ENCODE data around the gene PSMD9. TPM values are rescaled to one million over a fixed set of nuclear protein-coding genes. Genes with fewer than 3 reads are reported as not detected.
"Not testable (repeated sequence)": the region's sequence is repeated elsewhere in the genome, so short reads cannot be mapped to it uniquely, and the experiment has no call there.

The PSMD9 gene, protein sequence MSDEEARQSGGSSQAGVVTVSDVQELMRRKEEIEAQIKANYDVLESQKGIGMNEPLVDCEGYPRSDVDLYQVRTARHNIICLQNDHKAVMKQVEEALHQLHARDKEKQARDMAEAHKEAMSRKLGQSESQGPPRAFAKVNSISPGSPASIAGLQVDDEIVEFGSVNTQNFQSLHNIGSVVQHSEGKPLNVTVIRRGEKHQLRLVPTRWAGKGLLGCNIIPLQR
- 68.2 TPM for polyA plus RNA-seq (2013, experiment 1 of 2; ENCODE audit: insufficient read length)
- 72.6 TPM for polyA plus RNA-seq (2013, experiment 2 of 2; ENCODE audit: insufficient read length)

DNA sequence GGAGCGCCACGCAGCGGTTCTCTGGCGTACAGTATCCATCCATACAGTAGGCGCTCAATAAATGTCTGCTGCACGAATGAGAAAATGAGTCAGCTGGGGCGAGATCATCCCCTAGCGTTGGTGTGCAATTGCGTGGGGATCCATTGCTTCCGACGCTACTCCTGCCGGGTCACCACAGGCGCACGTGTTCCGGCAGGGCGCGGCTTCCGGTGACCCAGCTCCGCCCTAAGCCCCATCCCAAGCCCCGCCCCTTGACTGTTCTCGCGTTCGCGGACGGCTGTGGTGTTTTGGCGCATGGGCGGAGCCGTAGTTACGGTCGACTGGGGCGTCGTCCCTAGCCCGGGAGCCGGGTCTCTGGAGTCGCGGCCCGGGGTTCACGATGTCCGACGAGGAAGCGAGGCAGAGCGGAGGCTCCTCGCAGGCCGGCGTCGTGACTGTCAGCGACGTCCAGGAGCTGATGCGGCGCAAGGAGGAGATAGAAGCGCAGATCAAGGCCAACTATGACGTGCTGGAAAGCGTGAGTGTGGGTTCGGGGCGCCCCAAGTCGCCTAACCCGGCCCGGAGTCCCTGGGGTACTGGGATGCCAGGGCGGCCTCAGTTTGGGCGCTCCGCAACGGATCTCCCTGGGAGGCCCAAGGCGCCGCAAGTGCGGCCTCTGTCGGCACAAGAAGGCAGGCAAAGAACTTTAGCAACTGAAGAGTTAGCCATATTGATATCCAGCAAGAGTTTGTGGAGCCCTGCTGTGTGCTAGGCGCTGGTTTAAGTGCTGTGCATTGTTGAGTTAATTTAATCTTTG is at the start of gene PSMD9:
TSS of gene PSMD9 (plus strand) at position 313 of the 796 bp plus-strand sequence. CDS start at position 380, 67 bp downstream.
- DNase-seq, result peak; percentile 98

DNA sequence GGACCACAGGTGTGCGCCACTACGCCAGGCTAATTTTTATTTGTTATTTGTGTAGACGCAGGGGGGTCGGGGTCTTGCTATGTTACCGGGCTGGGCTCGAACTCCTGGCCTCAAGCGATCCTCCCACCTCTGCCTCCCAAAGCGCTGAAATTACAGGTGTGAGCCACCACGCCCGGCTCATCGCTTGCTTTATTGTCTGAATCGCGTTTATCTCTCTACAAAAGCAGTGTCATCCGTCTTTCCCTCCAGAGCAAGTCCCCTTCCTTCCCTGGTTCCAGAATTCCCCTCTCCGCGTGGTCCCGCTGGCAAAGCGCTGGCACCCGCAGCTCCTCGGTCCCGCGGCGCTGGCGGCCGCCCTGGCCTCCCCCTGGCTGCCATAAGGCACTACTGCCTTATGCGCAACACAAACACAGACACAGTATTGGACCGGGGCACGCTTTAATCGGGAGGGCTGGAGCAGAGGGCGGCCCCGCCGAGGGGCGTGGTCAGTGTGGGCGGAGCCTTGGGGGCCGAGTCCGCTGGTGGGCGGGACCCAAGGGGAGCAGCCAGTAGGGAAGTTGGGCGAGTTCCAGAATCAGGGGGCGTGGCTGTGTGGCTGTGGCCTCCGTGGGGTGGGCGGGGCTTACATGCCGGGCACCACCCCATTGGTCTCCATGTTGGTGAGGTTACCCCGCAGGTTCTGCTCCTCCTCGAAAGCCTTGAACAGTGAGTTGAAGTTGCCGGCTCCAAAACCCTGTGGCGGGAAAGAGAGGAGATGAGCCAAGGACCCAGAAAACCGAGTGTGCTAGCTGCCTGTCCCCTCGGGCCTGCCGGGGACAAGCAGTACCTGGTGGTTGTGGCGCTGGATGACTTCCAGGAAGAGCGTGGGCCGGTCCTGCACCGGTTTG is 49.2 kb upstream of the PSMD9 start:
- DNase-seq, result peak; percentile 98

DNA sequence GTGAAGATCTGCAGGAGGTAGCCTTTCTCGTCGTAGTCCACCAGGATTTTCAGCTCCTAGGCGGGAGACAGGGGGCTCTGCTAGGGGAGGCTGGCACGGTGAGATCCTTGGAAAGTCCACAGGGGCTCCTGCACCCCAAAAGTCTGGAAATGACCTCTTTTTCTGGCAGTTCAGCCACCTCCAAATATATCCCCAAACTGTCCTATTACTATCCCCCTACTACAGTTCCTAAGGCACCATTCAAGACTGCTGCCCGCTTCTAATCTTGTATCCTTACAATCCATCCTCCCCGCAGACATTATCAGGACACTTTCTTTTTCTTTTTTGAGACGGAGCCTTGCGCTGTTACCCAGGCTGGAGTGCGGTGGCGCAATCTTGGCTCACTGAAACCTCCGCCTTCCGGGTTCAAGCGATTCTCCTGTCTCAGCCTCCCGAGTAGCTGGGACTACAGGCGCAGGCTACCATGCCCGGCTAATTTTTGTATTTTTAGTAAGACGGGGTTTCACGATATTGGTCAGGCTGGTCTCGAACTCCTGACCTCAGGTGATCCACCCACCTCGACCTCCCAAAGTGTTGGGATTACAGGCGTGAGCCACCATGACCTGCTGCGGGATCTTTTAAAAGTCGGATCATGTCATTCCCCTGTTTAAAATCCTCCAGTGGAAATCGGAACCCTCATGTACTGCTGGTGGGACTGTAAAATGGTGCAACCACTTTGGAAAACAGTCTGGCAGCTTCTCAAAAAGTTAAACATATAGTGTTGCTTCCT is 48.4 kb upstream of the PSMD9 start:
- DNase-seq, result no peak

- no peak for DNase-seq
Measured at GRCh38 chr12:121843236-121843982, 45.2 kb upstream of the PSMD9 start.

DNA sequence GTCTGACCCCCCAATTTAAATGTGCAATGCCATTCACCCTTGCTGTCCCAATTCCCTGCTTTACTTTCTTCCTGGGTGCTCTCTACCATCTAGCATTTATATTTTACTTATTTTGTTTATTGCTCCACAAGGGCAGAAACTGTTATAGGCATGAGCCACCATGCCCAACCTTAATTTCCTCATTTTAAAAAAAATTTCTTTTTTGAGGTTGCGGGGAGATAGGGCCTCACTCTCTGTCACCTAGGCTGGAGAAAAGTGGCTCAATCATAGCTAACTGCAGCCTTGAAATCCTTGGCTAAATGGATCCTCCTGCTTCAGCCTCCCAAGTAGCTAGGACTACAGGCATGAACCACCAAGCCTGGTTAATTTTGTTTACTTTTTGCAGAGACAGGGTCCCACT is 42.9 kb upstream of the PSMD9 start:
- no peak for DNase-seq

GRCh38 chr12:121849211-121849610 is 39.4 kb upstream of the PSMD9 start:
- no peak for DNase-seq

- no peak for DNase-seq
Measured at GRCh38 chr12:121849665-121850064, 38.9 kb upstream of the PSMD9 start.

DNA sequence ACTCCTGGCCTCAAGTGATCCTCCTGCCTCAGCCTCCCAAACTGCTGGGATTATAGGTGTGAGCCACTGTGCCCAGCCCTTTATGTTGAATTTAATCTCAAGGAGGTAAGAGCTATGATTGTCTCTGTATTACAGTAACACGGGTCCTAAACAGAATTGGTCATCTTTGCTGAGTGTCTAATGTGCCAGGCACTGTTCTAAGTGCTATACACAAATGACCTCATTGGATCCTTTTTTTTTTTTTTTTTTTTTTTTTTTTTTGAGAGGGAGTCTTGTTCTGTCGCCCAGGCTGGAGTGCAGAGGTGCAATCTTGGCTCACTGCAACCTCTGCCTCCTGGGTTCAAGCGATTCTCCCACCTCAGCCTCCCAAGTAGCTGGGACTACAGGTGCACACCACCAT is 36.2 kb upstream of the PSMD9 start:
- DNase-seq, result not testable (repeated sequence)

GRCh38 chr12:121857322-121858246 is 31.0 kb upstream of the PSMD9 start:
- DNase-seq, result no peak

- DNase-seq, result no peak
Measured at GRCh38 chr12:121858318-121858661, 30.3 kb upstream of the PSMD9 start.

- peak; percentile 78 for DNase-seq
Measured at GRCh38 chr12:121858662-121859572, 29.7 kb upstream of the PSMD9 start, which contains the start of gene HPD. Gene HPD, minus strand, starts transcription at chr12:121858859. Its CDS starts 36 bp downstream, at chr12:121858823.

DNA sequence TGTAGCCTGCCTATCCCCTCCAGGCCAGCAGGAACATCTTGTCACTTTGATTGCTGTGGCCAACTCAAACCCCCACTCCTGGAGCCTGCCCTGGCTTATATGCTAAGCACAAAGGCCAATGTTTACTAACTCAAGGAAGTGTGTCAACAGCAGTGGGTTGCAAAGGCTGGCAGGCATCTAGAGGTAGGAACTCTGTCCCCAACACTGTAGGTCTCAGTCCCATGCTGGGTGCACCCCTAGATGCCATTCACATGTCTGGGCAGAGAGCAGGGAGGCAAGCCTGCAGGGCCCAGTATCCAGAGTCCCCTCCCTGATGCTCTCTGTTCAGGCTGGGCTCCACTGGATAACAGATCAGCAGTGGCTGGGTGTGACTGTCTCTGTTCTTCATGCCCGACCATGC is 28.3 kb upstream of the PSMD9 start:
- DNase-seq, result no peak

GRCh38 chr12:121860699-121861098 is 27.9 kb upstream of the PSMD9 start:
- DNase-seq, result not testable (repeated sequence)

GRCh38 chr12:121861636-121862254 is 26.8 kb upstream of the PSMD9 start:
- no peak for DNase-seq

GRCh38 chr12:121866331-121866730 is 22.3 kb upstream of the PSMD9 start:
- DNase-seq, result peak; percentile 16

- not testable (repeated sequence) for DNase-seq
Measured at GRCh38 chr12:121869229-121869628, 19.4 kb upstream of the PSMD9 start.

- no peak for DNase-seq
Measured at GRCh38 chr12:121871467-121871866, 17.1 kb upstream of the PSMD9 start.

- DNase-seq, result peak; percentile 93
Measured at GRCh38 chr12:121872546-121873215, 15.9 kb upstream of the PSMD9 start.

Measured in fibroblast of skin of abdomen (primary cell).